Measurements from ENCODE around the gene ZEB2.

Gene ZEB2

GRCh38 chr2:144379851-144380311 is 140.0 kb downstream of the ZEB2 start:
- H3K9me2 ChIP-seq (replicated peaks; ENCODE audit: low read depth, low read length), result no peaks in the 10 kb centered on the region
- H4K20me1 ChIP-seq (ENCODE audit: insufficient read depth, low read length, poor library complexity, severe bottlenecking), result no peaks in the 10 kb centered on the region
- H3K79me2 ChIP-seq (ENCODE audit: insufficient read depth, low read length), result no peaks in the 10 kb centered on the region
- H3K36me3 ChIP-seq (ENCODE audit: insufficient read depth, low read length), result no peaks in the 10 kb centered on the region
- no peaks in the 10 kb centered on the region for H3K9me3 ChIP-seq (ENCODE audit: insufficient read depth, low read depth, low read length)
- H3K4me2 ChIP-seq (ENCODE audit: low read depth, low read length, poor library complexity, severe bottlenecking), result no peak overlapping the region
- H3F3A ChIP-seq (ENCODE audit: low read depth), result no peaks in the 10 kb centered on the region
- peaks cover 29% of the 10 kb centered on the region for H3K4me1 ChIP-seq (ENCODE audit: insufficient read depth, low read length, poor library complexity, severe bottlenecking)
- no peak overlapping the region for H3K9ac ChIP-seq (ENCODE audit: low read depth, low read length, poor library complexity, severe bottlenecking)
- H3K4me3 ChIP-seq (ENCODE audit: low read length, poor library complexity, severe bottlenecking), result no peak overlapping the region
- TF ChIP-seq EZH2phosphoT487 (IDR thresholded peaks at IDR 0.05; ENCODE audit: borderline replicate concordance) (no peak), CTCF (conservative IDR thresholded peaks at IDR 0.05; ENCODE audit: low read length) (no peak)
- no peaks in the 10 kb centered on the region for H3K27me3 ChIP-seq (ENCODE audit: insufficient read depth, low read length, poor library complexity, severe bottlenecking)
- no peak overlapping the region for H2AFZ ChIP-seq (ENCODE audit: low read length)

- Histone ChIP-seq H3K4me3 (ENCODE audit: low read length, poor library complexity, severe bottlenecking) (no peak overlapping the region), H4K20me1 (ENCODE audit: insufficient read depth, low read length, poor library complexity, severe bottlenecking) (no peaks in the 10 kb centered on the region), H3K9me3 (ENCODE audit: insufficient read depth, low read depth, low read length) (no peaks in the 10 kb centered on the region), H3K27me3 (ENCODE audit: insufficient read depth, low read length, poor library complexity, severe bottlenecking) (no peaks in the 10 kb centered on the region), H3K9me2 (replicated peaks; ENCODE audit: low read depth, low read length) (no peaks in the 10 kb centered on the region), H3K4me1 (ENCODE audit: insufficient read depth, low read length, poor library complexity, severe bottlenecking) (peaks cover 42% of the 10 kb centered on the region), H3K79me2 (ENCODE audit: insufficient read depth, low read length) (no peaks in the 10 kb centered on the region), H3K36me3 (ENCODE audit: insufficient read depth, low read length) (no peaks in the 10 kb centered on the region), H2AFZ (ENCODE audit: low read length) (no peak overlapping the region), H3K9ac (ENCODE audit: low read depth, low read length, poor library complexity, severe bottlenecking) (no peak overlapping the region), H3K4me2 (ENCODE audit: low read depth, low read length, poor library complexity, severe bottlenecking) (no peak overlapping the region), H3F3A (ENCODE audit: low read depth) (0 out of 2 replicates have a peak, but pooled peaks cover 3% of the 10 kb centered on the region)
- TF ChIP-seq CTCF (conservative IDR thresholded peaks at IDR 0.05; ENCODE audit: low read length) (no peak), EZH2phosphoT487 (IDR thresholded peaks at IDR 0.05; ENCODE audit: borderline replicate concordance) (no peak)
These were observed 141.4 kb downstream of the ZEB2 start for GRCh38 chr2:144378551-144378950.

GRCh38 chr2:144377914-144378313 is 142.0 kb downstream of the ZEB2 start:
- peaks cover 45% of the 10 kb centered on the region for H3K4me1 ChIP-seq (ENCODE audit: insufficient read depth, low read length, poor library complexity, severe bottlenecking)
- H3K4me2 ChIP-seq (ENCODE audit: low read depth, low read length, poor library complexity, severe bottlenecking), result no peak overlapping the region
- H3F3A ChIP-seq (ENCODE audit: low read depth), result 0 out of 2 replicates have a peak, but pooled peaks cover 3% of the 10 kb centered on the region
- no peaks in the 10 kb centered on the region for H3K9me3 ChIP-seq (ENCODE audit: insufficient read depth, low read depth, low read length)
- H4K20me1 ChIP-seq (ENCODE audit: insufficient read depth, low read length, poor library complexity, severe bottlenecking), result no peaks in the 10 kb centered on the region
- H3K9ac ChIP-seq (ENCODE audit: low read depth, low read length, poor library complexity, severe bottlenecking), result no peak overlapping the region
- no peak overlapping the region for H3K4me3 ChIP-seq (ENCODE audit: low read length, poor library complexity, severe bottlenecking)
- no peaks in the 10 kb centered on the region for H3K36me3 ChIP-seq (ENCODE audit: insufficient read depth, low read length)
- H3K9me2 ChIP-seq (replicated peaks; ENCODE audit: low read depth, low read length), result no peaks in the 10 kb centered on the region
- no peaks in the 10 kb centered on the region for H3K27me3 ChIP-seq (ENCODE audit: insufficient read depth, low read length, poor library complexity, severe bottlenecking)
- TF ChIP-seq EZH2phosphoT487 (IDR thresholded peaks at IDR 0.05; ENCODE audit: borderline replicate concordance) (no peak), CTCF (conservative IDR thresholded peaks at IDR 0.05; ENCODE audit: low read length) (no peak)
- no peak overlapping the region for H2AFZ ChIP-seq (ENCODE audit: low read length)
- H3K79me2 ChIP-seq (ENCODE audit: insufficient read depth, low read length), result no peaks in the 10 kb centered on the region

Measured in Loucy (cell line).